ENCODE data around the gene PIGH. TPM values are rescaled to one million over a fixed set of nuclear protein-coding genes. Genes with fewer than 3 reads are reported as not detected.

Gene PIGH
- total RNA-seq, 1 donor from 2014 or later, result 24.1 TPM

DNA sequence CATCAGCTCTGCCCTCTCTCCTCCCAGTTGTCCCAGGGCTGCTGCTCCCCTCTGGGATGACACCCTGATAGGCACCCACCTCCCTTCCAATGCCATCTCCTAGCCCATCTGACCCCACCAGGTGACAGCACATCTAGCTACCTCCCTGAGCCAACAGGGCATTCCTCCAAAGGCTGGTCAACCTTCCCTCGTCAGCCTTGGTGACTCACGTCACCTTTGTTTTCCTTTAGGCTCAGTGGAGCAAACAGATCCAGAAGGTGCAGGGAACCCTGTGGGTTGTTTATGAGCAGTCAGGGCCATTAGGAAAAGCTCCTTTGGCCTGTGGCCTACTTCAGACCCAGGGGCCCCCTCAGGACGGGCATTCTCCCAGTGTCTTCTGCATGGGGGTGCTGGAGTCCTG lies 32.4 kb downstream of the PIGH start:
- no peak overlapping the region for H3K27ac ChIP-seq
- no peak overlapping the region for H3K4me3 ChIP-seq
- DNase-seq (ENCODE audit: extremely low spot score in 2 of 2), result no peak
- no peaks in the 10 kb centered on the region for H3K9me3 ChIP-seq
- no peaks in the 10 kb centered on the region for H3K27me3 ChIP-seq
- no peaks in the 10 kb centered on the region for H3K36me3 ChIP-seq
- no peak for TF ChIP-seq POLR2AphosphoS5 (IDR thresholded peaks at IDR 0.05; ENCODE audit: insufficient read depth in 1 of 2, low read depth in 1 of 2)
- TF ChIP-seq CTCF (IDR thresholded peaks at IDR 0.05), result no peak
- TF ChIP-seq POLR2A (IDR thresholded peaks at IDR 0.05), result no peak
- intact Hi-C loops (cut with DNase I), result no loop called here
- H3K4me1 ChIP-seq, result no peaks in the 10 kb centered on the region

- H3K27ac ChIP-seq, result no peak overlapping the region
- no peaks in the 10 kb centered on the region for H3K4me1 ChIP-seq
- DNase-seq (ENCODE audit: extremely low spot score in 2 of 2), result no peak
- H3K4me3 ChIP-seq, result no peak overlapping the region
- no peaks in the 10 kb centered on the region for H3K27me3 ChIP-seq
- no peaks in the 10 kb centered on the region for H3K36me3 ChIP-seq
- TF ChIP-seq POLR2AphosphoS5 (IDR thresholded peaks at IDR 0.05; ENCODE audit: insufficient read depth in 1 of 2, low read depth in 1 of 2) (no peak), POLR2A (IDR thresholded peaks at IDR 0.05) (no peak)
- intact Hi-C loops (cut with DNase I), result no loop called here
- no peaks in the 10 kb centered on the region for H3K9me3 ChIP-seq
These were observed 33.2 kb downstream of the PIGH start for GRCh38 chr14:67566908-67567307.

- Histone ChIP-seq H3K4me1 (no peaks in the 10 kb centered on the region), H3K27ac (no peak overlapping the region), H3K9me3 (no peaks in the 10 kb centered on the region), H3K27me3 (no peaks in the 10 kb centered on the region), H3K36me3 (no peaks in the 10 kb centered on the region), H3K4me3 (no peak overlapping the region)
- intact Hi-C loops (cut with DNase I), result no loop called here
- TF ChIP-seq POLR2AphosphoS5 (IDR thresholded peaks at IDR 0.05; ENCODE audit: insufficient read depth in 1 of 2, low read depth in 1 of 2) (no peak), POLR2A (IDR thresholded peaks at IDR 0.05) (no peak), CTCF (IDR thresholded peaks at IDR 0.05) (no peak)
- no peak for DNase-seq (ENCODE audit: extremely low spot score in 2 of 2)
These were observed 35.8 kb downstream of the PIGH start for GRCh38 chr14:67564236-67564635.

GRCh38 chr14:67562776-67563150 lies 37.3 kb downstream of the PIGH start:
- H3K27ac ChIP-seq, result no peak overlapping the region

GRCh38 chr14:67562025-67562775 lies 37.9 kb downstream of the PIGH start:
- H3K27ac ChIP-seq, result no peak overlapping the region
- intact Hi-C loops (cut with DNase I), result no loop called here
- no peaks in the 10 kb centered on the region for H3K36me3 ChIP-seq
- H3K9me3 ChIP-seq, result no peaks in the 10 kb centered on the region
- H3K4me3 ChIP-seq, result no peak overlapping the region
- no peaks in the 10 kb centered on the region for H3K4me1 ChIP-seq
- no peaks in the 10 kb centered on the region for H3K27me3 ChIP-seq
- DNase-seq (ENCODE audit: extremely low spot score in 2 of 2), result no peak
- TF ChIP-seq POLR2A (IDR thresholded peaks at IDR 0.05) (no peak), CTCF (IDR thresholded peaks at IDR 0.05) (no peak), POLR2AphosphoS5 (IDR thresholded peaks at IDR 0.05; ENCODE audit: insufficient read depth in 1 of 2, low read depth in 1 of 2) (no peak)

More at GRCh38 chr14:67562776-67563150, 37.3 kb downstream of the PIGH start:
- Histone ChIP-seq H3K36me3 (no peaks in the 10 kb centered on the region), H3K4me1 (no peaks in the 10 kb centered on the region), H3K9me3 (no peaks in the 10 kb centered on the region), H3K4me3 (no peak overlapping the region), H3K27me3 (no peaks in the 10 kb centered on the region)
- intact Hi-C loops (cut with DNase I), result no loop called here
- no peak for DNase-seq (ENCODE audit: extremely low spot score in 2 of 2)
- TF ChIP-seq CTCF (IDR thresholded peaks at IDR 0.05), result no peak
- TF ChIP-seq POLR2AphosphoS5 (IDR thresholded peaks at IDR 0.05; ENCODE audit: insufficient read depth in 1 of 2, low read depth in 1 of 2), result no peak
- TF ChIP-seq POLR2A (IDR thresholded peaks at IDR 0.05), result no peak
